GM18508 (cell line): ENCODE data around the gene HIBADH.
"Not testable (repeated sequence)": the region's sequence is repeated elsewhere in the genome, so short reads cannot be mapped to it uniquely, and the experiment has no call there.

Experiments used
- ATAC-seq: cut with Tn5 transposase; IDR thresholded peaks from one replicate; pipeline ENCODE4 v1.9.1; 2021; ENCODE audit warnings: moderate number of reproducible peaks; ENCODE audit not compliant: insufficient read depth, unreplicated experiment

Gene HIBADH

GRCh38 chr7:27639851-27640250 lies 22.8 kb downstream of the HIBADH start:
- ATAC-seq = no peak

GRCh38 chr7:27639048-27639447 lies 23.6 kb downstream of the HIBADH start:
- not testable (repeated sequence) for ATAC-seq

DNA sequence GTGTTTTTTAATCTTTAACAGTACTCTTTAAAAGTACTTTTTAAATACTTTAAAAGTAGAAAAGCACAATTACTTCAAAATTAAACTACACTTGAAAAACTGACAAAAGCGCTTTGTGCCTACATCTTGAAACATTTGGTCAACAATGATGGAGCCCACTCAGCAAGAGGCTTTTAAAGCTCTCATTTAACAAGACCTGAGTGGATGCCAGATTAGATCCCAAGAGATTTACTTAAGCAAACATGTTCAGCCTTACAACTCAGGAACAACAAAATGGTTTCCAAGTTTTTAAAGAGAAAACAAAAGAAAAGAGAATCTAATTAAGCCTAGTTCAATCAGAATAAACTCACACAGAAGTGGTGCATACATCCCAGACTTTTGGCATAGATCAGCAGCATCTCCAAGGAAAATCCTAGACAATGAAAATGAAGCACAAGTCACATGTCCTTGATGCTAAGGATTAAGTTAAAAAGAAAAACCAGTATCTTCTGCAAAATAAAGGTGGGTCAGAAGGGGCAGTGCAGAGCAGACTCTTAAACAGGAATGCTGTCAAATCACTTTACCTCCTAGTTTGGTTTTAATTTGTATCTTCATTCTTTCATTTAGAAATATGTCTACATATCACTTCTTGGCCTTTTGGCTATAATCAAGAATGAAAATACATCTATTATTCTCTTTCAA lies 26.2 kb downstream of the HIBADH start:
- ATAC-seq = no peak

DNA sequence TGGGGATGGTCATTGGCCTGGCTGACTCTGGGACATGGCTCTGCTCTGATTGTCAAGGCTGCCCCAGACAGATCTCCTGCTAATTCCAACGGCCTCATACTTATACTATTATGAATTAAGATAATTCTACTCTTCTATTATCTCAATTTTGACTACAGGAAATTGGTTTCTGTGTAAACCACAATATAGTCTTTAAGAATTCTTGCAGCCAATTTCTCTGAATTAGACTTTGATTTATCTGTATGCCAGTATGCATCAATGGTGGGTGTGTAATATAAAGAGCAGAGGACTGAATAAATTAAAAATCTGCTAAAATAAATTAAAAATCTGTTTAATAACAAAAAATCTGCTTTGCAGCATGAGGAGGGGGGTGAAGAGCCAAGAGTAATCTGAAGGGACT lies 27.0 kb downstream of the HIBADH start:
- ATAC-seq = no peak

DNA sequence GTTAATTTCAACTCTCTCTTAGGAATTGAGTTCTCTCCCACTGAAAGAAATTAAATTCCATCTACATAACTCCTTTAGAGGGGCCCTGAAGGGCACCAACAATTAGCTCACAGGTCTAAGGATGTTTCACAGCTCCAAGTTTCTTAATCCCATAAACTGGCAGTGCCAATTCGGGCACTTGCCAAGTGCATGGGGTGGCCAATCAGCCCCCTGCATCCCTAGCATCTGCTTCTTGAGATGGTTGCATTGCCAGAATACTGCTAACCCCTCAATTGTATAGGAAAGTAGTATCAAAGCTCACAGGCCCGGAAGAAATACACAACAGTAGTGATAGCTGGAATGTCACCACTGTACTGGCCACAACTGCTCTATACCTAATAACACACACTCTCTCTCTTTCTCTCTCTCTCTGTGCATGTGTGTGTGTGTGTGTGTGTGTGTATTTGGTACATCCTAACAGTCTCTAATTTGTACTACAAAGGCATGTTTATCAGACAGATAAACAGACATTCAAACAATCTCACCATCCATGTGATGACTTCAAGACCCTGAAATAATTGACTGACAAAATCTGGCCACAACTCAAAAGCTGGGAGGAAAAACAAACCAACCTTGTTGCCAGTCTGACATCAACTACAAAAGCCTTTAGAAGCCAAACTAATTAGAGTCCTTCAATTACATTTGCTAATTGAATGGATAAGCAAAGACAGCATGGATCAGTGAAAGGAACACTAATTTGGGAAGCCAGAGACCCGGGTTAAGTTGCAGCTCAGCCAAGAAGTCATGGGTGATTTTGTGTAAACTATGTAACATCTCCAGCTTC lies 27.8 kb downstream of the HIBADH start:
- ATAC-seq = no peak

DNA sequence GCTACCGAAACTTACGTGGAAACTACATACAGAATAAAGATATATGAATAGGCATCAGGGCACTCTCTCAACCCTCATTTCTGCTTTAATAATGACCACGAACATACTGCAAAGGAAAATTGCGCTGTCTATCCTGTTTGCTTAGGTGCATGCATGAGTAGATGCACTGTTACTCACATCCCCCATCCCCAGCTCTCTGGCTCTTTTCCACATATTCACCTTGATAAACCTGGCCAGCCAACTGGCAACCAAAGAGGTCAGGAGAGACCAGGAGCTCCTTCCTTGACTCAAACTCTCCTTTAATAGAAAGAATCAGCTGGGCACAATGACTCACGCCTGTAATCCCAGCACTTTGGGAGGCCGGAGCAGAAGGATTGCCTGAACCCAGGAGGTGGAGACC lies 29.6 kb downstream of the HIBADH start:
- no peak for ATAC-seq

- ATAC-seq = no peak
Observed at GRCh38 chr7:27631391-27631790, 31.3 kb downstream of the HIBADH start.

DNA sequence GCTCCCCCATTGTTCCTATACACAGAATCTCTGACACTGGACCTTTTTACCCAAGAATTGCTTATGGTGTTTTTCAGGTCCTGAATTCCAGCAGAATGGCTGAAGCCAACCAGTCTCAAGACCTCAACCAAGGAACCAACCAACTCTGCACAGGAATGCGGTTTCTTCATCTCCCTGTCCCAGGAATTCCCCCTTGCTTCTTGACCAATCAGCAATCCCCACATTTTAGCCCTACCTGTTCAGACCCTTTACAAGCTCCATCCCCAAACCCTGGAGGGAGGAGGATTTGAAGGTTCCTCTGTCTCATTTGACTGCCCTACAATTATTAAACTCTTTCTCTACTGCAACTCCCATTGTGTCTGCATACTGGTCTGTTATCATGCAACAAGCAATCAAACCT lies 35.5 kb downstream of the HIBADH start:
- no peak for ATAC-seq

DNA sequence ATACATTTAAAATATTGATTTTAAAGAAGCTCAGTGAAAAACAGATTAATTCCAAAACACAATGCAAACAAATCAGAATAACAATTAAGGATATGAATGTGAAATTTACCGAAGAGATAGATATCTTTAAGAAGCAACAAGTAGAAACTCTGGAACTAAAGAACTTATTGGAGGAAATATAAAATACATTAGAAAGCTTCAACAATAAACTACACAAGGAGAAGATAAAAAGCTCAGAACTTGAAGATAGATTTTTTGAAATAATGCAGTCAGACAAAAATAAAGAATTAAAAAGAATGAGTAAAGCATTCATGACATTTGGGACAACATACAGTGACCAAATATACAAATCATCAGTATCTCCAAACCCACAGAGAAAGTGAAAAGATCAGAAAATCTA lies 43.2 kb downstream of the HIBADH start:
- no peak for ATAC-seq

GRCh38 chr7:27617651-27618381 lies 44.9 kb downstream of the HIBADH start:
- ATAC-seq = no peak

- no peak for ATAC-seq
Observed at GRCh38 chr7:27616914-27617548, 45.7 kb downstream of the HIBADH start.

GRCh38 chr7:27616186-27616491 lies 46.5 kb downstream of the HIBADH start:
- no peak for ATAC-seq

DNA sequence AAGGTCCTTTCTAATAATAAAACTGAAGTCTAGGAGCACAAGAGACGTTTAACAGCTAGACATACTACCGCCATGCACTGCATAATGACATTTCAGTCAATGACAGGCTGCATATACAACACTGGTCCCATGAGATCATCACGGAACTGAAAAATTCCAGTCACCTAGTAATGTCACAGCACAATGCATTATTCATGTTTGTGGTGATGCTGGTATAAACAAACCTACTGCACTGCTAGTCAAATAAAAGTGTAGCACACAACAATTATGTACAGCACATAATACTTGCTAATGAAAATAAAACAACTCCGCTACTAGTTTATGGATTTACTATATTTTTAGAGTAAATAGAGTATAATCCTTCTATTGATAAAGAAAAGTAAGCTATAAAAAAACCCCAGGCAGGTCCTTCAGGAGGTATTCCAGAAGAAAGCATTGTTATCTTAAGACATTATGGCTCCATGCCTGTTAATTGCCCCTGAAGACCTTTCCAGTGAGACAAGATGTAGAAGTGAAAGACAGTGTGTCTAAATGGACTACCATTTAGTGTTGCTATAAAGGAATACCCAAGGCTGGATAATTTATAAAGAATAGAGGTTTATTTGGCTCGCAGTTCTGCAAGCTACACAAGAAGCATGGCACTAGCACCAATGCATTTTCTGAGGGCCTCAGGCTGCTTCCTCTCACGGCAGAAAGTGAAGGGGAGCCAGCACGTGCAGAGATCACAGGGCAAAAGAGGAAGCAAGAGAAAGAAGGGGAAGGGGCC lies 47.1 kb downstream of the HIBADH start:
- ATAC-seq = no peak

GRCh38 chr7:27614095-27614494 lies 48.6 kb downstream of the HIBADH start:
- ATAC-seq = no peak

DNA sequence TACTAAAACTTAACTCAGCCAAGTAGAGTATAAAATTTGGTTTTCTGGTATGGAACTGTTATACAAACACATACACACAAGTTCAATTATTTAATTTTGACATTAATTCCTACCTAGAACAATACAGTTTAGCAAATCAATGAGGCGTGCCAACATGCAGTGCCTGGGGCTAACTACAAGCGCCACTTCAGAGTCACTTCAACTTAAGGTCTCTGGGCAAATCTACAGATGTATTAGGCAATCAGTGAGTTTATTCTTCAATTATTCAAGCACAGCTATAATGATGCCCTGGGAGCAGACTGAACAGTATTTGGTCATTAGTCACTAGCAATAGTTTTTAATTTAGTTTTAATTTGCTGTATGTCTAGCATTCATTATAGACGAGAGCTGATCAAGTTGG lies 51.6 kb downstream of the HIBADH start:
- no peak for ATAC-seq

GRCh38 chr7:27608776-27609495 lies 53.7 kb downstream of the HIBADH start:
- no peak for ATAC-seq

- ATAC-seq = no peak
Observed at GRCh38 chr7:27607210-27607606, 55.5 kb downstream of the HIBADH start.

DNA sequence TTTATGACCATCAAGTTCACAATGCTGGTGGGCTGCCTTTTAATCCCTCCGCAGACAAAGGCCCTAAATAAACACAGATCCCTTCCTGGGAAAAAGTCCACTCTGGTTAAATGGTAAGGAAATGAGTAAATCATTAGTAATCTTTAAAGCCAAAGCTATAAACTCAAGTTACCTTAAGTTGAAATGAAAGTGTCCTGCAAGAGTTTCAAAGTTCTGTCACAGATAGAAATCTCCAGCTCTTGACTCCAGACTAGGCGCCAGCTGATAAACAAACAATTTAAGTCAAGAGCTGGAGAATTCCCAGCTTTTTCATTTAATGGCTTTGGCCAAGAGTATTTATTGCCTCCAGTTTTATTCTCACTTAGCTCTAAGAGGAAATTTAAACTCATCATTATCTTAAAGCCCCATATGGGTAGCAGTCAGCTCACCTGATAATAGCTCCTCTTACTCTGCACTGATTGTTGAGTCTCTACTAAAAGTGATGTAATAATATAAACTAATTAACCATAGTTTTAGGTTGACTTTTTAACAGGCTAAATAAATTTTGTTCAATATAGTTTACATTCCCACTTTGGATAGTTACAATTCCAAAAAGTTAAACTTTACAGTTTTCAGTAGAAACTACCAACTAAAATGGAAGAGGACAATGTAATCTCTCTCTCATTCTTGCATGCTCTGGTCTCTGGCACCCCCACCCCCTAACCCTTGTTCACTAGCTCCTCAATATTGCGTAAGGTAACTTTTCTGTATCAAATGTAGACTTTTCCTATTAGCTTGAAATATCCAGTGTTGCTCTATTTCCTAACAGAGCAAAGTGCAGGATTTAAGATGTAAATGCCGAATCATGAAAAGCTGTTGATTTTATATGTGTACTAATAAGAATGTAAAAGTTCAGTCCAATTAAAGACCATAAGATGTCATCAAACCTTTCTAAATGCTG lies 56.1 kb downstream of the HIBADH start:
- no peak for ATAC-seq
